Amniotic stem cell (primary cell): Measurements from ENCODE around the gene EXOC6B.
"Not testable (repeated sequence)": the region's sequence is repeated elsewhere in the genome, so short reads cannot be mapped to it uniquely, and the experiment has no call there.

Source experiments
- DNase-seq: peaks from one replicate; lab custom pipeline; 2025; lab: John Stamatoyannopoulos, UW

EXOC6B gene

GRCh38 chr2:72604468-72604867 is 221.4 kb downstream of the EXOC6B start:
- no peak for DNase-seq

- DNase-seq, result no peak
Observed at GRCh38 chr2:72603481-72603880, 222.4 kb downstream of the EXOC6B start.

DNA sequence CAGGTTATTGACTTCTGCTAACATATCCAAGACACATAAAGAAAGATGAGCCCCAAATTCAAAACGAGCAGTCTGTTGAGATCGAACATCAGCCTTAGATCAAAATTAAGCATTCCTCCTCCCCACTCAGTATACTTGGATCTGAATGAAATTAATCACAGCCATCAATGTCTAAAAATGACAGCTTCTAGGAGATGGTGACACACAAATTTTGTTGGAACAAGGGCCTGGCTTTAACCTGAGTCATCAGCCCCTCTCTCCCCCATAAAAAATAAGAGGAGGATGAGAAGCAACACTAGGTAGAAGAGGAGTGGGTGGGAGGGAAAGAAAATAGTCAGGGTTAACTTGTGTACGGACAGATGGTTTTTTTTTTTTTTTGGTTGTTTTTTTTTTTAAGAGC is 223.1 kb downstream of the EXOC6B start:
- DNase-seq, result no peak

DNA sequence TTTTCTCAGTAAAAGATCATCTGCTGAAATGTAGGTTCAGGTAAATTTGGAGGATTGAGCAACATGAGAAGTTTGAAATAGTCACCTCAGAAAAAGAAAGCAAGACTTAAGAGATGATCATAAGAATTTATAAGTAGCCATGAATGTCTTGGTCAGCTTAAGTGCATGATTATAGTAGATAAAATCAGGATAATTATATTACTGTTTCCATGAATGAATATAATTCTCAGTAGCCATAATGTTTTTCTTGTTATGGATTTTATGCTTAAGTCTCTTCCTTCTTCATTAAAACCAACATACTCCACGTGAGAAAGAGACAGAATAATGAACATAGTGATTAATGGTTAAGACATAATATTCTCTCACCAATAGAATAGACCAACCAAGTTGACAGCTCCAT is 223.7 kb downstream of the EXOC6B start:
- no peak for DNase-seq

DNA sequence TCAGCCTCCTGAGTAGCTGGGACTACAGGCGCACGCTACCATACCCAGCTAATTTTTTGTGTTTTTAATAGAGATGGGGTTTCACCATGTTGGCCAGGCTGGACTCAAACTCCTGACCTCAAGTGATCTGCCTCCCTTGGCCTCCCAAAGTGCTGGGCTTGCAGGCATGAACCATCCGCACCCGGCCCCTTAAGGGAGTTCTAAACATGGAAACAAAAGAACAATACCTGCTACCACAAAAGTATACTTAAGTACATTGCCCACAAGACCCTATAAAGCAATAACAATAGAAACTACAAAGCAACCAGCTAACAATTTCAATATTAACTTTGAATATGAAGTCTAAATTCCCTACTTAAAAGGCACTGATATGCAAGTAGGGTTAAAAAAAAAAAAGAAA is 242.0 kb downstream of the EXOC6B start:
- not testable (repeated sequence) for DNase-seq

GRCh38 chr2:72583376-72583775 is 242.5 kb downstream of the EXOC6B start:
- DNase-seq, result no peak

DNA sequence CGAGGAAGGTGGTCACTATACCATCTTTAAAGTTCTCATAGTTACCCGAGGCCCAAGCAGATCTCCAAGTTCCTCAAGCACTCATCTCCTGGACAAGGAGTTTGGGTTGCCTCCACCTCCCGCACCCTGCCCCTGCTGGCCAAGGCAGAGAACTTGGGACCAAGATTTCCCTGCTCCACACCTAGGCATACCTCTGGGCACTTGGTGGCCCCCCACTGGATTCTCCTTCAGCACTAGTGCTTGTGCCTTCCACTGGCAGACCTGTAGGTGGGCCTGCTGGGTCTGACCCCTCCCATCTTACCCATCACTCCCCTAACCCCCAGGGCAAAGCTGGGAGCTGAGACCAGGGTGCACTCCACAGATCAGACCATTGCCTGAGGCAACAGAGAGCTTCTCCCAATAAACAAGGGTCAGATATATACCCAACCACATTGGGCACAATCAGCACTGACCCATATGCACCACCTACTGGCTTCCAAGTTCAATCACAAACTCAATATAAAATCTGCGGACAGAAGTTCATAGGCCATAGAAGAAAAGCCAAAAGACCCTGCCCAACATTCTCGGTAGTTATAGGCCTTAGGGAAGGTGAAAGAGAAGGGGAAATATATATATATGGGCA is 244.2 kb downstream of the EXOC6B start:
- DNase-seq, result no peak

DNA sequence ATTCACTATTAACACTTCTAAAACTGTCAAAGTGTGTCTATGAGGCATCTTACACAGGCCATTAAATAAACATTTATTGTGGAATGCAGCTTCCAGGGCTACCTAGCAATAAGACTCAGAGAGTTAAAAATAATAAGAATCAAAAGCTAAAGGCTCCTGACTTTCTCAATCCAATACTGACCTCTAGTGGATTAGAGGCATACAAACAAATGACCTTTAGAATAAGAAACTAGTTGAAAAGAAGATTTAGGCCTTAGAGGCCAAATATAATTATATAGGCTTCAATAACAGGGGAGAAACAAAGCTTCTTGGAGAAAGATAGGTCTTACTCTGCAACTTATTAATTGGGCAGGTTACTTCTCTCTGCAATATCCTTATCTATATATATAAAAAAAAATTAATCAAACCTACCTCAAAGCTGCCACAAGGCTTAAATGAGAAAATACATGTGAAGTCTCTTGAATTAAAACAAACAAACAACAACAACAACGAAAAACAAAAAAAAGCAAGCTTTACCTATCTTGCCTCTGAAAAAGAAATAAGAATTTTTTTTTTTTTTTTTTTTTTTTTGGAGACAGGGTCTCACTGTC is 246.1 kb downstream of the EXOC6B start:
- DNase-seq, result peak; percentile 37

DNA sequence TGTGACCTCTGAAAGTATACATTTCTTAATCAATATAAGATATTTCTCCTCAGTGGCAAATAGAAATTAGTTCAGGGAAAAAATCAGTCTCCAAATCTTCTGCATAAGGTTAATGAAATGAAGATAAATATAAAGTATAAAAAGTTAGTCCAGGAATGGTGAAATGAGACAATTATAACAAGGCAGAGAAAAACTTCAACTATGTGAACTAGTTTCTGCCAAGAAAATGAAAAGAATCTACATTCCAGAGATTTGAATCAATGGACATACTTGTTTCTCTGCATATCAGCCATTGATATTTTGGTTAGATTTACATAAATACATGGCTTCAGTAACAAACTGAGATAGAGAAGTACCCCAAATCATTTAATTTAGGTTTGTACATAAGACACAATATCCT is 249.0 kb downstream of the EXOC6B start:
- DNase-seq, result no peak

- DNase-seq, result no peak
Observed at GRCh38 chr2:72576459-72576858, 249.4 kb downstream of the EXOC6B start.

- no peak for DNase-seq
Observed at GRCh38 chr2:72574886-72575285, 250.9 kb downstream of the EXOC6B start.

GRCh38 chr2:72573232-72573631 is 252.6 kb downstream of the EXOC6B start:
- DNase-seq, result no peak

DNA sequence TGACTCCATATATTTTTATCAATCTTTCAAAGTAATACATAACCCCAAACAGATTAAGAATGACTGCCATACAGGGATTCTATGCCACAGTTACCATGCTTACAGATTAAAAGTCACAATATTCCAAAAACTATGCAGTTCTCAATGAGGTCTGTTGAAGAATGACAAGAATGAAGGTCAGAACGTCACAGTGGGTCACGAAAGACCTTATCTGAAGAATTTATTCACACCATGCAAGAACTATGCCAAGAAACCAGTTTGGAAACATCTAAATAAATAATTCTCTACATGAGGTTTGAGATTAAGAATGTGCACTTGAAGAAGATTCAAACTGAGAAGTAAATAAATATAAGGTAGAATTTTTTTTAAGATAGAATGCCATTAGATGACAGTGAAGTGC is 253.3 kb downstream of the EXOC6B start:
- no peak for DNase-seq

DNA sequence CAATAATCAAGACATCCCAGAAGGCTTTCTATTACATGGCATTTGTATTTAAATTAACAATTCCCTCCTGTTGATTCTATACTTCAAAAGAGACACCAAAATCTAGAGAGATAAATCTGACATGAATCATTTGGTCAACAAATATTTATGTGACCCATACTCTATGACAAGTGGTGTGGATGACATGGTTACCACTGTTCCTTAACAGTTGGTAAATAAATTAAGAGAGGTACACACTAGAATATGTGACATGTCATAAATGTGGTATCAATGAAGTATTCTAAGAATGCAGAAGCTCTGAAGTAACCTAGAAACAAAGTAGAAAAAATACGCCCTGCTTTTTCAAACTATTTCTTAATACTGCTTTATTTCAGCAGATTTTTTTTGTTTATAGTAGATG is 255.4 kb downstream of the EXOC6B start:
- no peak for DNase-seq

- DNase-seq, result no peak
Observed at GRCh38 chr2:72562451-72563153, 263.2 kb downstream of the EXOC6B start.

GRCh38 chr2:72561621-72562318 is 264.1 kb downstream of the EXOC6B start:
- peak; percentile 29 for DNase-seq

- DNase-seq, result no peak
Observed at GRCh38 chr2:72555943-72556342, 269.9 kb downstream of the EXOC6B start.

GRCh38 chr2:72555363-72555762 is 270.5 kb downstream of the EXOC6B start:
- DNase-seq, result not testable (repeated sequence)

DNA sequence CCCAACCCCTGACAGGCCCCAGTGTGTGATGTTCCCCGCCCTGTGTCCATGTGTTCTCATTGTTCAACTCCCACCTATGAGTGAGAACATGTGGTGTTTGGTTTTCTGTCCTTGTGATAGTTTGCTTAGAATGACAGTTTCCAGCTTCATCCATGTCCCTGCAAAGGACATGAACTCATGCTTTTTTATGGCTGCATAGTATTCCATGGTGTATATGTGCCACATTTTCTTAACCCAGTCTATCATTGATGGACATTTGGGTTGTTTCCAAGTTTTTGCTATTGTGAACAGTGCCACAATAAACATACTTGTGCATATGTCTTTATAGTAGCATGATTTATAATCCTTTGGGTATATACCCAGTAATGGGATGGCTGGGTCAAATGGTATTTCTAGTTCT is 270.9 kb downstream of the EXOC6B start:
- DNase-seq, result not testable (repeated sequence)

DNA sequence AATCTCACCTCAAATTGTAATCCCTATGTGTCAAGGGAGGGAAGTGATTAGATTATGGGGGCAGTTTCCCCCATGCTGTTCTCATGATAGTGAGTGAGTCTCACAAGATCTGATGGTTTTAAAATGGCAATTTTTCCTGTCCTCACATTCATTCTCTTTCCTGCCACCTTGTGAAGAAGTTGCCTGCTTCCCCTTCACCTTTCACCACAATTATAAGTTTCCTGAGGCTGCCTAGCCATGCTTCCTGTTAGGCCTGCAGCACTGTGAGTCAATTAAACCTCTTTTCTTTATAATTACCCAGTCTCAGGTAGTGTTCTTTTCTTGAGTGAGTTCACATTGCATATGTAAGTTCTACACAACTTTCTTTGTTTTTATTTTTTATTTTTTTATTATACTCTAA is 271.5 kb downstream of the EXOC6B start:
- no peak for DNase-seq

DNA sequence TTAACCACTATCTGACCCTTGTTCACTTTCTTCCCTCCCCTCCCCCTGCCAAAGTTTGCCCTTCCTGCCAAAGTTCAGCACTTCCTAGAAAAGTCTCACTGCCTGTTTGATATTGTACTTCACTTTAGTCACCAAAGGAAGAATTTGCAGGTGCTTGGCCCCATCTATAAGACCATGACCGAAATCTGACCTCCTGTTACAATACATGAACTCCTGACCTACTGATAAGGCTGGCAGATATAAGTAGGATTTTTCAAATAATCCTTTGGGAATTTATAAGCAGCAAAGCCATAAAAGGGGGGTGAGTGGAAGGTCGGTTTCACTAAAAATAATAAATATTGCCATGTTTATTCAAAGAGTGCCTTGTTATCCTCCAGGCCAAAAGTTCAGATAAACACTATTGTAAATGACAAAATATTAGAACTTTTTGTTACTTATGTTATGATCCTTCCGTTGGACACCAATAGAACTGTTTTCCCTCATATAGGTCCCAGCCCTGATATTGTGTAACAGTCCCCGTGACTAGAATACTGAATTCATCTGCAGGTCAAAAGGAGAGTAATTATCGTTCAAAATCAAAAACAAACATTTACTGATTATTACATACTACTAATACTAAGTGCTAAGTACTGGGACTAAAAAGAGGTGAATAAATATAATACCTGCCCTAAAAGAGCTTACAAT is 277.6 kb downstream of the EXOC6B start:
- no peak for DNase-seq

- DNase-seq, result no peak
Observed at GRCh38 chr2:72545790-72546189, 280.0 kb downstream of the EXOC6B start.
